Right lobe of liver (tissue), 4 donors: Measurements from ENCODE around the gene MRPS33.

Source experiments
- POLR2A ChIP-seq: fragments of 450-650 bp; IDR thresholded peaks from one replicate; pipeline ENCODE4 v1.6.1; 2017; ENCODE audit warnings: antibody characterized with exemption, mild to moderate bottlenecking
- TF ChIP-seq, protein P1 (sequence below), 4 donors: fragments of 200-600 bp in 3 of 4; fragments of 450-650 bp in 1 of 4; IDR thresholded peaks; one replicate each; pipeline versions ENCODE4 v1.5.1 to v1.8.0; 2016 to 2022; ENCODE audit warnings: antibody characterized with exemption in 4 of 4, mild to moderate bottlenecking in 2 of 4
- donor health status: DM: no; HTN: no; CAD: no.
- donor health status: DM: no; HTN: no; CAD: no.
- donor health status: DM: no; HTN: yes; CAD: no.

- TF ChIP-seq, protein P1, sequence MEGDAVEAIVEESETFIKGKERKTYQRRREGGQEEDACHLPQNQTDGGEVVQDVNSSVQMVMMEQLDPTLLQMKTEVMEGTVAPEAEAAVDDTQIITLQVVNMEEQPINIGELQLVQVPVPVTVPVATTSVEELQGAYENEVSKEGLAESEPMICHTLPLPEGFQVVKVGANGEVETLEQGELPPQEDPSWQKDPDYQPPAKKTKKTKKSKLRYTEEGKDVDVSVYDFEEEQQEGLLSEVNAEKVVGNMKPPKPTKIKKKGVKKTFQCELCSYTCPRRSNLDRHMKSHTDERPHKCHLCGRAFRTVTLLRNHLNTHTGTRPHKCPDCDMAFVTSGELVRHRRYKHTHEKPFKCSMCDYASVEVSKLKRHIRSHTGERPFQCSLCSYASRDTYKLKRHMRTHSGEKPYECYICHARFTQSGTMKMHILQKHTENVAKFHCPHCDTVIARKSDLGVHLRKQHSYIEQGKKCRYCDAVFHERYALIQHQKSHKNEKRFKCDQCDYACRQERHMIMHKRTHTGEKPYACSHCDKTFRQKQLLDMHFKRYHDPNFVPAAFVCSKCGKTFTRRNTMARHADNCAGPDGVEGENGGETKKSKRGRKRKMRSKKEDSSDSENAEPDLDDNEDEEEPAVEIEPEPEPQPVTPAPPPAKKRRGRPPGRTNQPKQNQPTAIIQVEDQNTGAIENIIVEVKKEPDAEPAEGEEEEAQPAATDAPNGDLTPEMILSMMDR (IDR thresholded peaks at IDR 0.05): no peak
- TF ChIP-seq POLR2A: no peak
Measured at GRCh38 chr7:140990193-140990962, 24.4 kb downstream of the MRPS33 start.
